GM21825 (cell line): ENCODE measurements around the gene C12orf57.

Experiments
- ATAC-seq: cut with Tn5 transposase; IDR thresholded peaks from one replicate; pipeline ENCODE4 v1.9.1; 2021; ENCODE audit warnings: mild to moderate bottlenecking, moderate library complexity; ENCODE audit not compliant: unreplicated experiment

C12orf57 gene

DNA sequence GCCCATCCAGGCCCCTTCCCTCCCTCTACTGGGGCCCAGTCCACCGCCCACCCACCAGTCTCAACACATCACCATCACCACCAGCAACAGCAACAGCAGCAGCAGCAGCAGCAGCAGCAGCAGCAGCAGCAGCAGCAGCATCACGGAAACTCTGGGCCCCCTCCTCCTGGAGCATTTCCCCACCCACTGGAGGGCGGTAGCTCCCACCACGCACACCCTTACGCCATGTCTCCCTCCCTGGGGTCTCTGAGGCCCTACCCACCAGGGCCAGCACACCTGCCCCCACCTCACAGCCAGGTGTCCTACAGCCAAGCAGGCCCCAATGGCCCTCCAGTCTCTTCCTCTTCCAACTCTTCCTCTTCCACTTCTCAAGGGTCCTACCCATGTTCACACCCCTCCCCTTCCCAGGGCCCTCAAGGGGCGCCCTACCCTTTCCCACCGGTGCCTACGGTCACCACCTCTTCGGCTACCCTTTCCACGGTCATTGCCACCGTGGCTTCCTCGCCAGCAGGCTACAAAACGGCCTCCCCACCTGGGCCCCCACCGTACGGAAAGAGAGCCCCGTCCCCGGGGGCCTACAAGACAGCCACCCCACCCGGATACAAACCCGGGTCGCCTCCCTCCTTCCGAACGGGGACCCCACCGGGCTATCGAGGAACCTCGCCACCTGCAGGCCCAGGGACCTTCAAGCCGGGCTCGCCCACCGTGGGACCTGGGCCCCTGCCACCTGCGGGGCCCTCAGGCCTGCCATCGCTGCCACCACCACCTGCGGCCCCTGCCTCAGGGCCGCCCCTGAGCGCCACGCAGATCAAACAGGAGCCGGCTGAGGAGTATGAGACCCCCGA is 7.0 kb upstream of the C12orf57 start:
- ATAC-seq: no peak

DNA sequence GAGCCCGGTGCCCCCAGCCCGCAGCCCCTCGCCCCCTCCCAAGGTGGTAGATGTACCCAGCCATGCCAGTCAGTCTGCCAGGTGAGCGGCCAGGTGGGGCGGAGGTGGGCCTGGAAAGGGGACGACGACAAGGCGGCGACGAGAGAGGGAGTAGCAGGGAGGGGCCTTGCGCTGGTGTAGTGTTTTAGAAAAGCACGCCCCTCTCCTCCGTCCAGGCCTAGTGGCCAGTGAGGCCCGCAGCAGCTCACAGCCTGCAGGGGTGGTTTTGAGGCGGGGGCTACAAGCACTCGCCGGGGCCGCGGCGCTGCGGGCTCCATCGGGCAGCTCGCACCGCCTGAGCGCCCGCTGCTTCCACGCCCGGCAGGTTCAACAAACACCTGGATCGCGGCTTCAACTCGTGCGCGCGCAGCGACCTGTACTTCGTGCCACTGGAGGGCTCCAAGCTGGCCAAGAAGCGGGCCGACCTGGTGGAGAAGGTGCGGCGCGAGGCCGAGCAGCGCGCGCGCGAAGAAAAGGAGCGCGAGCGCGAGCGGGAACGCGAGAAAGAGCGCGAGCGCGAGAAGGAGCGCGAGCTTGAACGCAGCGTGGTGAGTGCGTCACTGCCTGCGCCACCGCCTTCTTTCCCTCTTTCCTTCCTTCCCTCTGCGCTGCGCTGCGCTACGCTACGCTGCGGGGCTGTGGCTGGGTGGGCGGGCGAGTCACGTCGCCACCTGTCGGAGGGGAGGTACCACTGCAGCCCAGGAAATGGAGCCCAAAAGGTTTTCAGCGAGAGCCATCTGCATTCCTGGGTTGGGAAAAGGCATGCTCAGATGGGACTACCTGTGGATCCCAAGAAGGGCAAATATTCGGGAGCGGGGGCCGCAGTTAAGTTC is 6.1 kb upstream of the C12orf57 start:
- ATAC-seq: peak; percentile 84

DNA sequence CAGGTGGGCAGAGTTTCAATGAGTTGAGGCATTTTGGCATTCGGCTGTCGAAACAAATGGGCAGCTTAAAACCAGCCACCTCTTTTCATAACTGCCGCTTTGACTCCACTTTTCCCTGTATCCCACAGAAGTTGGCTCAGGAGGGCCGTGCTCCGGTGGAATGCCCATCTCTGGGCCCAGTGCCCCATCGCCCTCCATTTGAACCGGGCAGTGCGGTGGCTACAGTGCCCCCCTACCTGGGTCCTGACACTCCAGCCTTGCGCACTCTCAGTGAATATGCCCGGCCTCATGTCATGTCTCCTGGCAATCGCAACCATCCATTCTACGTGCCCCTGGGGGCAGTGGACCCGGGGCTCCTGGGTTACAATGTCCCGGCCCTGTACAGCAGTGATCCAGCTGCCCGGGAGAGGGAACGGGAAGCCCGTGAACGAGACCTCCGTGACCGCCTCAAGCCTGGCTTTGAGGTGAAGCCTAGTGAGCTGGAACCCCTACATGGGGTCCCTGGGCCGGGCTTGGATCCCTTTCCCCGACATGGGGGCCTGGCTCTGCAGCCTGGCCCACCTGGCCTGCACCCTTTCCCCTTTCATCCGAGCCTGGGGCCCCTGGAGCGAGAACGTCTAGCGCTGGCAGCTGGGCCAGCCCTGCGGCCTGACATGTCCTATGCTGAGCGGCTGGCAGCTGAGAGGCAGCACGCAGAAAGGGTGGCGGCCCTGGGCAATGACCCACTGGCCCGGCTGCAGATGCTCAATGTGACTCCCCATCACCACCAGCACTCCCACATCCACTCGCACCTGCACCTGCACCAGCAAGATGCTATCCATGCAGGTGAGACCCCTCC is 5.2 kb upstream of the C12orf57 start:
- ATAC-seq: no peak

DNA sequence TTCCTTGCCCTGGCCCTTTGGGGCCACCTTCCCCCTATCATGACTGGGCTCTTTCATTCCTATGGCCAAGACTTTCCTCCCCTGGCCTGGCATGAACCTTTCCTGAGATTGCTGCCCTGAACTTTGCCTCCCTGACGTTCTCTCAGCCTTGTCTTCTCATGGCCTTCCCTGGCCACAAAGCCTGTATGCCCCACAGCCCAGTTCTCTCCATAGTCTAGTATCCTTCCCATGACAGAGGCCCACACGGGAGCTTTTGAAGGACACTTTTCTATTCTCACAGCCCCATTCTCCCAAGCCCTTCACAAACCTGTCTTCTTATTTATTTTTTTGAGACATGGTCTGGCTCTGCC is 4.7 kb upstream of the C12orf57 start:
- no peak for ATAC-seq

DNA sequence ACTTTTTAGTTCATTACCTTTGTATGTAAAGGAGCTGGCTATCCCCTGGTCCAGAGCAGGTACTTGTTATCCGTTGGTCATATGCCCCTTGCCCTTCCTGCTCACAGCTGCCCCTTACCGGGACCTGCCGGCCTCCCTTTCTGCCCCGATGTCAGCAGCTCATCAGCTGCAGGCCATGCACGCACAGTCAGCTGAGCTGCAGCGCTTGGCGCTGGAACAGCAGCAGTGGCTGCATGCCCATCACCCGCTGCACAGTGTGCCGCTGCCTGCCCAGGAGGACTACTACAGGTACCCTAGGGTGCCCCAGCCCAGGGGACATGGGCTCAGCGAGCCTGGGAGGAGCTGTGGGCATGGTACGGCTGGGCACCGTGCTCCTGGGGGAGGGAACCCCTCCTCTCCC is 2.6 kb upstream of the C12orf57 start:
- ATAC-seq: no peak

DNA sequence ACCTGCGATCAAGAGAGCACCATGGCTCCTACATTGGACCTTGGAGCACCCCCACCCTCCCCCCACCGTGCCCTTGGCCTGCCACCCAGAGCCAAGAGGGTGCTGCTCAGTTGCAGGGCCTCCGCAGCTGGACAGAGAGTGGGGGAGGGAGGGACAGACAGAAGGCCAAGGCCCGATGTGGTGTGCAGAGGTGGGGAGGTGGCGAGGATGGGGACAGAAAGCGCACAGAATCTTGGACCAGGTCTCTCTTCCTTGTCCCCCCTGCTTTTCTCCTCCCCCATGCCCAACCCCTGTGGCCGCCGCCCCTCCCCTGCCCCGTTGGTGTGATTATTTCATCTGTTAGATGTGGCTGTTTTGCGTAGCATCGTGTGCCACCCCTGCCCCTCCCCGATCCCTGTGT is 2.0 kb upstream of the C12orf57 start:
- ATAC-seq: no peak

DNA sequence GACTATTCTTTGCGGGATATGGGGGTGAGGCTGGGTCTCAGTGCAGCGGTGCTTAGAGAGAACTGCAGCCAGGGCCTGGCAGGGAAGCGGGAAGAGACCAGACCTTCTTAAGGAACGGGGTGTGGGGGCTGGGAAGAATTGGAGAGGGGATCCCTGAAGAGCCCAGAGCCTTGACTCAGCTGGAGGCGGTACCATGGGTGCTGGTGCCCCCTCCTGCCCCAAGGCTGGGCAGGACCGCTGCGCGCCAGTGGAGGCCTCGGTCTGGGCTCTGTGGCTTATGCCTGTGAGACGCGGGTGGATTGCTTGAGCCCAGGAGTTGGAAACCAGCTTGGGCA is 1.5 kb upstream of the C12orf57 start:
- no peak for ATAC-seq

DNA sequence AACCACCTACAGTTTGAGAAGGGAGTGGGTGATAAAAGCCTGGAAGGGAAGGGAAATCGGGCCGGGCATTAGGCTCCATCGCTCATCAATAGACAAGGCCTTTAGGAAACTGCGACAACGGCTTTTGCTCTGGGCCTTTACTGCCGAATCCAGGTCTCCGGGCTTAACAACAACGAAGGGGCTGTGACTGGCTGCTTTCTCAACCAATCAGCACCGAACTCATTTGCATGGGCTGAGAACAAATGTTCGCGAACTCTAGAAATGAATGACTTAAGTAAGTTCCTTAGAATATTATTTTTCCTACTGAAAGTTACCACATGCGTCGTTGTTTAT is 467 bp upstream of the C12orf57 start:
- ATAC-seq: peak; percentile 31

DNA sequence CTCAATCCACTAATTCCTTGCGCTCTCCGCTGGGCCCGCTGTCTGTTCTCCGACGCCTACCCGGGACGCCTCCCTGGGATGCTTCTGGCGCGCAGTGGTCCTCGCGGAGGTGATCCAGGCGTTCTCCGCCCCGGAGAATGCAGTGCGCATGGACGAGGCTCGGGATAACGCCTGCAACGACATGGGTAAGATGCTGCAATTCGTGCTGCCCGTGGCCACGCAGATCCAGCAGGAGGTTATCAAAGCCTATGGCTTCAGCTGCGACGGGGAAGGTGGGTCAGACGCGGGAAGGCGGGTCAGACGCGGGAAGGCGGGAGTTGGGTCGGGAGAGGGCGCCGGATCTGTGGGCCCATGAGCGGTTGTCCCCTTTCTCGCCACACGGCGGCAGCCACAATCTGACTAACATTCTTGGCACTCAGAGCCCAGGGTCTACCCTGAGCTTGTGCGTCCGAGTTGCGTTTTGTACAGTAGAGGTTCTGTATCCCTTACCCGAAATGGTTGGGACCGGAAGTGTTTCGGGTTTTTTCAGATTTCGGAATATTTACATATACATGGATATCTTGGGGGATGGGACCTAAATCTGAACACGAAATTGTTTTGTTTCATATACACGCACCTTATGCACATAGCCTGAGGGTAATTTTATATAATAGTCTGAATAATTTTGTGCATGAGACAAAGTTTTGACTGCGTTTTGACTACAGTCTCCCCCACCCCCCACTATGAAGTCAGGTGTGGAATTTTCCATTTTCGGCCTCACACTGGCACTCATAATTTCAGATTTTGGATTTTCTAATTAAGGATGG is 762 bp downstream of the C12orf57 start:
- ATAC-seq: peak; percentile 30

DNA sequence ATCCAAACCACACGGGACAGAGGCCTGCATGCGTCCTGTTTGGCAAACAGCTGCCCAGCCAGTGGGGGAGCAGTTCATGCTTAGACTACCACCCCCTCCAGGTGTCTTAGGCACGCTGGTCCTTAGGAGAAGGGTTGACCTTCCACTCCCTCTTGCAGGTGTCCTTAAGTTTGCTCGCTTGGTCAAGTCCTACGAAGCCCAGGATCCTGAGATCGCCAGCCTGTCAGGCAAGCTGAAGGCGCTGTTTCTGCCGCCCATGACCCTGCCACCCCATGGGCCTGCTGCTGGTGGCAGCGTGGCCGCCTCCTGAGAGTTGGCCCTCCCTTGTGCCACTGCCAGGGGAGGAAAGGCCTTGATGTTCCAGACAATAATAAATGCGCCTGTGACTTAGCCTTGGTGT is 1.8 kb downstream of the C12orf57 start:
- ATAC-seq: no peak

DNA sequence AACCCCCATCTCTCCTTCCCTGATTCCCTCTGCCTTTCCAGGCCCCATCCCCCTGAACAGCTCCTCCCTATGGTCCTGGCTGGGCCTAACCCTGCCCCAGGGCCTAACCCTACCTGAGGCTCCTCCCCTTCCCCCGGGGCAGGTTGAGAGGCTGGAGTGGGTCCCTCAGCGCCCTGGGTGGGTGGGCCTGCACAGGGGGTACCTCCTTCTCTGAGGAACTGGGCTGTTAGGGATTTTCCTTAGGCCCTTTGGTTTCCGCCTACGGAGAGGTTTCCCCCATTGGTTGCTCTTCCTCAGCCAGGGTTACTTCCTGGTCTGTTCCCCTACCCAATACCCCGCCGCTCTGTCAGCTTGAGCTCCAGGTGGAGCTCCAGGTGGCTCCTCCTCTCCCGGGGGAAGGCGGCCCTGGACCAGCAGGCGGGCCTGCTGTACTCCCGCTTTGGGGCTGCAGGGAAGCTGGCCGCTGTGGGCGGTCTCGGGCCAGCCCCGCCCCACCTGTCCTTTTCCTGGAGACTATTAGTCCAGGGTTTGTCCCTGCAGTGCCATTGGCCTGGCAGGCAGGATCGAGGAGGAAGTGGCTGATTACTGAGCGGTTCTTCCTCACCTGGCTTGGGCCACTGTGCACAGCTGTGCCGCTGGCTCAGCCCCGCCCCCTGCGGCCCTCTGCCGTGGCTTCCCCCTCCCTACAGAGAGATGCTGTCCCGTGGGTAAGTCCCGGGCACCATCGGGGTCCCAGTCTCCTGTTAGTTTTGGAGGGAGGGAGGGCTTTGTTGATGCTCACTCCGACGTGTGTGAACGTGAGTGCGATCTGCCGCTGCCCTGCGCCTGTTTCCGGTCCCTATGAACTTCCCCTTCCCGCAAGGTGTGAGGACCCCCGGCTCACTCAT is 2.5 kb downstream of the C12orf57 start:
- ATAC-seq: peak; percentile 19

DNA sequence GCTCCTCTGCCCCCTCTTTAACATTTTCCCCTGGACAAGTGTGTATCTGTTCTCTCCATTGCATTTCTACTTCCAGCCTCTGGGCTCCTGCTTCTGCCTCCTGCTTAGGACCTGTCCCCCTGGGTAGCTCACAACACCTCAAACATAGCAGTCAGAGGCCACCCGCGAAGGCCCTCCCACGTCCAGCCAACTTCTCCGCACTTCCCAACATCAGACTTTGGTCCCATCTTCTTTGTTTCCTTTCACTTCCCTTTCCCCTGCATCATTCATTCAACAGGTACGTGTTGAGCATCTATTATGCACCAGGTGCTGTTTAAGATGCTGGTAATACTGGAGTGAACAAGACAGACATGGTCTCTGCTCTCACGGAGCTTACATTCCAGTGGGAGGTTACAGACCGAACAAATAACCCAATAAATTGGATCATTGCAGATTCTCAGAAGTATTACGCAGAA is 3.1 kb downstream of the C12orf57 start:
- no peak for ATAC-seq

DNA sequence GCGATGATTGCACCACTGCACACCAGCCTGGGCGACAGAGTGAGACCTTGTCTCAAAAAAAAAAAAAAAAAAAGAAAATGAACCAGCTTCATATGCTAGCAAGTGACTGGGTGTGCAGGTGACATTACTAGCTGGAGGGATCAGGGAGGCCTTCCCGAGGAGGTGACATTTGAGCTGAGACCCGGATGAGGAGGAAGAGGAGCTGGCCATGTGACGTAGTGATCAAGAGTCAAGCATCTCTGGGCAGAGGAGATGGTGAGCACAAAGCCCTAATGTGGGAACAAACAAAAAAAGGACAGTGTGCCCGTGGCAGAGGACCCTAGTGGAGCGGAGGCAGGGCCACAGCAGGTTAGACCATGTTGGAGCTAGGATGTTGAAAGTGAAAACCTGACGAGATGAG is 3.8 kb downstream of the C12orf57 start:
- ATAC-seq: no peak

DNA sequence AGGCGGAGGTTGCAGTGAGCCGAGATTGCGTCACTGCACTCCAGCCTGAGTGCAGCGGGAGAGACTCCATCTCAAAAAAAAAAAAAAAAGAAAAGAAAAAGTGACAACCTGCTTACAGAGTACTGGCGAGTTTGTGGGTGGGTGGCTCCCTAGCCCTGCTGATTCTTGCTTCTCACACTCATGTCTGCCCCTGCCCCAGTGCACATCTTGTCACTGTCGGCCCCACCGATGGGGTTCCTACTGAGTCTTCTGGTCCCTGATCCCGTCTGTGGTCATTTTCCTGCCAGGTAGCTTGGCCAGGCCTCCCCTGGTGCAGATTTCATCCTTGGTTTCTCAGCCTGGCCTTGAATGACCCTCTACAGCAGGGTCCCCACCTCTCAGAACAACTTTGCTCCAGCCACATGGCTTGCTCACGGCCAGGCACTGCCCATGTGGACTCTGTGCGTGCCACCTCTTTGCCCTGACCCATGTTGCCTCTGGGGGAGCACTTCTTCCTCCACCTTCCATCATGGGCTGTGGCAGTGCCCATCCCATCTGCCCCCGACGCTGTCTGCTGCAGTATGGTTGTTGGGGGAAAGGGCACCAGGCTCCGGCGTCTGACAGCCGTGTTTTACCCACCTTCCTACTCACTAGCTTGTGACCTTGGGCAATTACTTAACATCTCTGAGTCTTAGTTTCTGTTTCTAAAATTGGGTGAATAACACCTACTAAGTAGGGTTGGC is 5.2 kb downstream of the C12orf57 start:
- no peak for ATAC-seq

DNA sequence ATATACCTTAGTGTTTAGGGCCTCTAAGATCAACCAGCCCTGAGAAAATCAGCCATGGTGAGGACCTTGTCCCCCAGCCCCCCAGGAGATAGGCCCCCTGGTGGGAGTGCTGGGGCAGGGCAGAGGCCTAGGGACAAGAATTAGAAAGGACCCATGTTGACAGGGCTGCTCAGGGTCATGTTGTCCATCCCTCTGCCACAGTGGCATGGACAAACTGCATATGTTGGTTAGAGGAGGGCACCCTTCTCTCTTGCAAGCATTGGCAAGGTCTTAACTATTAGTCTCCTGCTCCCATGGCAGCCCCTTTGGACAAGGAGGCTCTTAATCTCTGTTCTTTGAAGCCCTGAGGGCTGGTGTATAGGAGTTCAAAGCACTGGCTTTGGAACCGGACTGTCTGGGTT is 6.6 kb downstream of the C12orf57 start:
- no peak for ATAC-seq

DNA sequence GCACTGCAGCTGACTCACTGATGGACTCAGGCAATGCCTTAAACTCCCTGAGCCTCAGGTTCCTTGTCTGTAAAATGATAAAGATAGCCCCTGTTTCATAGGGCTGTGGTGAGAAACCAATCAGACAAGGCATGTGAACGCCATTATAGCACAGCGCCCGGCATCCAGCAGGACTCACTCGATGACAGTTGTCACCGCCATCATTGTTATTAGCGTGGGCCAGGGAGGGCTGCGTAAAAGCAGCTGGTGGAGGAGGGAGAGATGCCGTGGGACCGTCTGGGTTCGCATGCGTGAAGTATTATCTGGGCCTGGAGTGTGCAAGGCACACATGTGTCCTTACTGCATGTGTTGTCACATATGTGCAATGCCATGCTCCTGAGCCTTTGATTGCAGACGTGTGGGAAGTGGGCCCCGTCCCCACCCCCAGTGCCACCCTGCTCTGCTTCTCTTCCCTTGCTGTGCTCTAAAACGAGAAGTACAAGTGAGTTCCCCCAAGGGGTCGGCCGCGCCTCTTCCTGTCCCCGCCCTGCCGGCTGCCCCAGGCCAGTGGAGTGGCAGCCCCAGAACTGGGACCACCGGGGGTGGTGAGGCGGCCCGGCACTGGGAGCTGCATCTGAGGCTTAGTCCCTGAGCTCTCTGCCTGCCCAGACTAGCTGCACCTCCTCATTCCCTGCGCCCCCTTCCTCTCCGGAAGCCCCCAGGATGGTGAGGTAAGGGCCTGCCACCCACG is 7.2 kb downstream of the C12orf57 start, which contains the start of gene PTPN6:
TSS of gene PTPN6 (plus strand) at position 546 of the 730 bp plus-strand sequence. CDS start at position 703, 157 bp downstream.
- peak; percentile 21 for ATAC-seq

DNA sequence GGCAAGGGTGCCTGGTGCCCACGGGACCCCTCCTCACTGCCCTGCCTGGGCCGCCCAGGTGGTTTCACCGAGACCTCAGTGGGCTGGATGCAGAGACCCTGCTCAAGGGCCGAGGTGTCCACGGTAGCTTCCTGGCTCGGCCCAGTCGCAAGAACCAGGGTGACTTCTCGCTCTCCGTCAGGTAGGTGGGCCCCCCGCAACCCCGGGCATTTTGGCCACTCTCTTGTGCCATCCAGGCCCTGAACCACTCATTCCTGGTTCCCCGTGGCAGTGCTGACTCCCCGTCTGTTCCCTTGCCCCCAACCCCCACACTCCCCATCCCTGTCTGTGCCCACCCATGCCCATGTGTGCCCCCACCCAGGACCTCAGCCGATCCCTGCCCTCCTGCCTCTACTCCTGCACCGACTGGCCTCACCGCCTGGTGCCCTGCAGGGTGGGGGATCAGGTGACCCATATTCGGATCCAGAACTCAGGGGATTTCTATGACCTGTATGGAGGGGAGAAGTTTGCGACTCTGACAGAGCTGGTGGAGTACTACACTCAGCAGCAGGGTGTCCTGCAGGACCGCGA is 7.8 kb downstream of the C12orf57 start:
- ATAC-seq: no peak
